GM12864 (cell line): ENCODE data around the gene DCLK1.

Source experiments
- DNase-seq: peaks from one replicate; pipeline ENCODE4 v3.0.0-alpha.2; 2011; ENCODE audit warnings: low read depth
- H3K4me3 ChIP-seq: 2 replicates; pipeline ENCODE4 v1.5.1; 2011; ENCODE audit warnings: mild to moderate bottlenecking, low read depth, low read length, control low read depth
- TF ChIP-seq, protein P1 (sequence below): IDR thresholded peaks from 2 replicates; pipeline ENCODE4 v1.5.1; 2011; ENCODE audit warnings: low read depth, mild to moderate bottlenecking, moderate library complexity, low read length, control low read depth, inconsistent platforms; ENCODE audit errors: missing control alignments

Gene DCLK1

DNA sequence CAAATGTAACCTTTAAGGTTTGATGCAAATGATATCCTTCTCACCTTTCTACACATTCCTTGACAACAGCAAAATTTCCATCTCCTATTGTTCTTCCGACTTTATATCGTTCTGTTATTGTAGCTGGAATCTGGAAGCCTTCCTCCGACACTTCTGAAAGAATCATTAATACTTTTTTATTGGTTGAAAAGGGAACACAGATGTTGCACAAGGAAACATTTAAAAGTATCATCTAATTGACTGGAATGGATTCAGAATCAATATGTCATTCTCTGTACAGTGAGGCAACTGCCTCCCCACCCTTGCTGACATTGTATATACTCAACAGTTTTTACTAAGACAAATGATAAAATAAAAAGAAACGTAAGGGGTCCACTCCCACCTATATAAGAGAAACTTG lies 295.2 kb downstream of the DCLK1 start:
- H3K4me3 ChIP-seq, result no peak overlapping the region
- TF ChIP-seq, protein P1, sequence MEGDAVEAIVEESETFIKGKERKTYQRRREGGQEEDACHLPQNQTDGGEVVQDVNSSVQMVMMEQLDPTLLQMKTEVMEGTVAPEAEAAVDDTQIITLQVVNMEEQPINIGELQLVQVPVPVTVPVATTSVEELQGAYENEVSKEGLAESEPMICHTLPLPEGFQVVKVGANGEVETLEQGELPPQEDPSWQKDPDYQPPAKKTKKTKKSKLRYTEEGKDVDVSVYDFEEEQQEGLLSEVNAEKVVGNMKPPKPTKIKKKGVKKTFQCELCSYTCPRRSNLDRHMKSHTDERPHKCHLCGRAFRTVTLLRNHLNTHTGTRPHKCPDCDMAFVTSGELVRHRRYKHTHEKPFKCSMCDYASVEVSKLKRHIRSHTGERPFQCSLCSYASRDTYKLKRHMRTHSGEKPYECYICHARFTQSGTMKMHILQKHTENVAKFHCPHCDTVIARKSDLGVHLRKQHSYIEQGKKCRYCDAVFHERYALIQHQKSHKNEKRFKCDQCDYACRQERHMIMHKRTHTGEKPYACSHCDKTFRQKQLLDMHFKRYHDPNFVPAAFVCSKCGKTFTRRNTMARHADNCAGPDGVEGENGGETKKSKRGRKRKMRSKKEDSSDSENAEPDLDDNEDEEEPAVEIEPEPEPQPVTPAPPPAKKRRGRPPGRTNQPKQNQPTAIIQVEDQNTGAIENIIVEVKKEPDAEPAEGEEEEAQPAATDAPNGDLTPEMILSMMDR, result no peak
- no peak for DNase-seq

DNA sequence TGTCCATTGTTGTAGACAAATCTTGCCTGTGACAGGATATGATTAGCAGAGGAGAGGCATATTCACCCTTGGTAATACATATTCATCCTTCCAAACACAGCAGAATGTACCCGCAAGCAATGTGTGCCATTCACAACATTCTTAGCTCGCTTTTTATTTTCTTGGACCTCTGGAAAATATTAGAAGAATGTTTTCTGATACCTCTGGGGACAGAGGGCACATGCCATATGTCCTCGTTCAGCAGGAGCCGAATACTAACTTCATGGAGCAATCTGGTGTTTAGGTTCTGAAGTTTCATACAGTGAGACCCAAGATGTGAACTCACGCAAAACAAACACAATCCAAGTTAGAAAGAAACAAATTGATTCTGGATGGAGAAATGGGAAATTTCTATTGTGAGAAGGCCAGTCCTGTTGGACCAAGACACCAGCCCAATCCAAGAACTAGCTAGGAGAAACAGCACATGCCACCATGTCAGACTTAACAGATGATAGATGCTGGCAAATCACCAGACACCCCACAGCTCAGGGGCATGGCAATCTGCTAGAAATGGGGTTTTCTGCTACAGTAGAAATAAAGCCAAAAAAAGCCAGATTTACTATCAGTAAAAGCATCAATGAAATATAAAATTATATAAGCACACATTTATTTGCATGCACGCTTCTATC lies 297.4 kb downstream of the DCLK1 start:
- TF ChIP-seq, protein P1, result no peak

GRCh38 chr13:35833031-35833430 lies 298.2 kb downstream of the DCLK1 start:
- H3K4me3 ChIP-seq, result no peak overlapping the region
- TF ChIP-seq, protein P1, result no peak
- no peak for DNase-seq

More for the DNA sequence above, 297.4 kb downstream of the DCLK1 start:
- H3K4me3 ChIP-seq, result no peak overlapping the region
- no peak for DNase-seq

- TF ChIP-seq, protein P1, result no peak
- H3K4me3 ChIP-seq, result no peak overlapping the region
- no peak for DNase-seq
These were observed 298.6 kb downstream of the DCLK1 start for GRCh38 chr13:35832551-35832950.

- TF ChIP-seq, protein P1, result no peak
These were observed 300.2 kb downstream of the DCLK1 start for GRCh38 chr13:35830850-35831450.

GRCh38 chr13:35826626-35827254 lies 304.4 kb downstream of the DCLK1 start:
- no peak for DNase-seq
- TF ChIP-seq, protein P1, result peak; percentile 31
- H3K4me3 ChIP-seq, result no peak overlapping the region

More at GRCh38 chr13:35830850-35831450, 300.2 kb downstream of the DCLK1 start:
- no peak for DNase-seq
- no peak overlapping the region for H3K4me3 ChIP-seq
